ENCODE data around the gene TM2D3.
A peak's percentile ranks its signal among the peaks of the same experiment; 100 is the strongest.

Gene TM2D3

DNA sequence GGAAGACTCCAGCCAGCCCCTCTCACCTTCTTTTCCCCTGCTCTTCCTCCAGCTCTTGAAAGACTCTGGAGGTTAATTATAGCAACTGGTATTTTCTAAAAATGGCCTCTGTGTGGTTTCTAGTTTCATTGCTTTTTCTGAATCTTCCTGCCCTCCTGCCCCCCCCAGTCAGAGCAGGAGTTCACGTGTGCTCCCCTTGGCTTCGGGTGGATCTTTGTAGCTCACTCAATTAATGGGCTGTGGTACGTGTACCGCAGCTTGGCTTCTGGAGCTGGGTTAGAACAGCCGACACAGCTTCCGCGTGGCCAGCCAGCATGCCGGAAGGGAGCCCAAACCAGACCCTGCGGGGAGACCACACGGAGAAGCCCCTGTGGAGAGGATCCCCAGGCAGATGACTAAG lies 31.5 kb downstream of the TM2D3 start:
- DNase-seq = no peak

DNA sequence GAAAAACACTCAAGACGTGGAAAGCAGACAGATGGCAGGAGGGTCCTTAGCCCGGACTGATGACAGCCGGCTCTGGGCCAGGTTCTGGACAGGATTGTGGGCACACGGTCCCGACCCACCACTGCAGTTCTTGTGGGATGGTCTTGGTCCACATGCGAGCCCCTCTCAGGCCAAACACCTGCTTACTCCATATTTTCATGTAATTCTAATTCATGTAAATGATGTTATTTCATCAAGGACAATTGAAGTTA lies 32.6 kb downstream of the TM2D3 start:
- no peak for DNase-seq

DNA sequence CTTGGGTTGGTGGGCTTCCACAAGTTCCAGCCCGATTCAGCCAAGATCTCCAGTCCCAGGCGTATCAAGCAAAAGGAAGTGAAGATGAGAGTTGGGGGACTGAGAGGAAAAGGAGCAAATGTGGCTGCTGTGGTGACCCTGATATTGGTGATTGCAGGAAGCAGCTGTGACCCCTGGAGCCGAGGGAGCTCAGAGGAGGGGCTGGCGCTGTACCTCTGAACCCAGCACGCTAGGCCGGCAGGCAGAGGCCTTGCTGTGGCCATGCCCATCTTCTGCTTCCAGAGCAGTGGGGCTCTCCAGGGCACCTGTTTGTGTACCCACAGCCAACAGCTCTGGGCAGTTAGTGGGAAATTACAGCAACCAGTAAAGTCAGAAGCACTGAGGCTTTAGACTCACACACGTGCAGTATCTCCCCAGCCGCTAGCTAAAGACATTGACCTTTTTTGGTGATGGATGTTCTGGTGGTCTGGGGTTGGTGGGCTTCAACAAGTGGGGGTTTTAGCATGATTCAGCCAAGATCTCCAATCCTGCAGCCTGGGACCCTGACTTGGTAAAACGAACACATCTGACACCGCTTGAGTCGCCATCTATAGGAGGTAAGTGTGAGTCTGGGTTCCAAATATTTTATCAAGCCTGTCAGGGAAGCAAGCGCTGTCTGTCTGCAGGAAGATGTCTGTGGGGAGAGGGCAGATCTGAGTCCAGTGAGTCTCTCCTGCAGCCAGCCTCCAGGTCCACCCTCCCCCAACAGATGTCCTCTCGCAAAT lies 33.1 kb downstream of the TM2D3 start:
- DNase-seq = no peak

- DNase-seq = no peak
Observed at GRCh38 chr15:101618076-101618475, 34.1 kb downstream of the TM2D3 start.

DNA sequence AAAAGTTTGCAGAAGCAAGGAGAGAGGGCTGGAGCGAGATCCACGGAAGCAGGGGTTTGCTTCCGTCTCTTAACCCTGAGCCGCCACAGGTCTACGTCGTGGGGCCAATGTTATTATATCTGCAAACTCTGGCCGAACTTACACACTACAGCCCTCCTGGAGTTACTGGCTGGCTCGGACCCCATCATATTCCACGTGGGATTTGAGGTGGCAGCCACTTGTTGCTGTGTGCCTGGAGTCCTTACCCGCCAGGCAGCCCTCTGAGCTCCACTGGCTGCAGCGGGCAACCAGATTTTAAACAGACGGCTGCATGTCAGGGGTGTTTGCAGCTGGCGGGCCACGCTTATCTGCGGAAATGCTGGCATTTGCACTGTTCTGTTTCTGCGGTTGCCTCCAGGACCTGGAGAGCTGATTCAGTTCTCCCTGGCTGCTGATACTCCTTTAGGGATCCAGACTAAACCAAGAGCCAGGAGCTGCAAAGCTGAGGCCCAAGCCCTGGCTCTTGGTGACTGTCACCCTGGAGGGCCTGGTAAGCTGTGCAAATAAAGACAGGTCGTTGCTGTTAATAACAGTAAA lies 34.7 kb downstream of the TM2D3 start:
- no peak for DNase-seq

- no peak for DNase-seq
Observed at GRCh38 chr15:101615986-101616848, 36.0 kb downstream of the TM2D3 start.

- DNase-seq = no peak
Observed at GRCh38 chr15:101615414-101615985, 36.7 kb downstream of the TM2D3 start.

DNA sequence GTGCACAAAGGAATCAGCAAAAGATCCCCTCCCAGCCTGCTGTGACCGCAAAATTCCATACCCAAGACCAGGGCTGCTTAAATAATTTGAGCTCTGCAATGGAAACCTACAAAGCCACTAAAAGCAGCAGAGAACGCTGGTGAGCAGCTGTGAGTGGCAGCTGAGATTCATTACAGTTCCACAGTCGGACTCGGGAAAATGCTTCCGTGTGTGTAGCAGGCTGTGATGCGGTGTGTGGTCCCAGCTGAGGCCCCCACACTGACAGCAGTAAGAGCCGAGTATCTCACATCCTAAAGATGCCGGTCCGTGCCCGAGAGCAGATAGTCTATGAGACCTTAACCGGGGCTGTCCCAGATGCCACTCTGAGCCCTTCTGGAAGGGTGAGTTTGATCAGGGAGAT lies 37.4 kb downstream of the TM2D3 start:
- no peak for DNase-seq

GRCh38 chr15:101614001-101614585 lies 38.1 kb downstream of the TM2D3 start:
- DNase-seq = no peak

DNA sequence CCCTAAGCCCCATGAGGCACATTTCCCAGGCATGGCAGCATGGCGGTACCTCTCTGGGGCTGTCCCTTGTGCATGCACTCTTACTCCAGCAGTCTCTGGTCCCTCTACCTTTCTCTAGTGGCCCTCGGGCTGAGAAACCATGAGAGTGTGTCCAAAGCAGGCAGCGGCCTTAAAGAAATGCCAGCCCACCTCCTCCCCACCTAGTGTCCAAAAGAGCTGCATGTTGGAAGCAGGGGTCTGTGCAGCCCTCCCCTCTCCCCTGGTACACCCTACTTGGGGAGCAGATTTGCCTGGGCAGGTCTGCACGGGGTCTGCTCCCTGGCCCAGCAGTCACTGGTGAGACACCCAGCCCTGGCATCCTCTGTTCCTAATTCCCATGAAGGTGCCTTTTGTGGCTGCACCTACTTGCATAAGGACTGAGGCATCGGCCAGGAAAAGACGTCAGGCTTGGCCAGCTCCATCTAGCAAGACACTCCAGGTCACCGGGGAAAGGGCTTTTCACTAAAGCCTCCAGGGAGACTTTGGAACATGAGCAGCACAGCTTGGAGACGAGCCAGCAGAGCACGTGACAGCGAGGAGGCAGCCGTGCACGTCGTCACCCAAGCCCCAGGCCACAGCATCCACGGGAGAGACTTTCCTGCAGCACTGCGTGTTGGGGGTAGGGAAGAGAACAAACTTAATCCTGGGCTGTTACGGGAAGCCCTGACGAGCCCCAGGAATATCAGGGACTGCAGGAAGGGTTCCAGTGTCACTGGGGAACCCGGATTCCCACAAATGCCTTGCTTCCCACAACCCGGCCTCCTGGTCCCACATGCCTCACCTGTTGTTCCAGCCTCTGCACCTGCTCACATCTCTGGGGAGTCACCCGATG lies 38.8 kb downstream of the TM2D3 start:
- DNase-seq = peak; percentile 26

GRCh38 chr15:101612676-101613075 lies 39.5 kb downstream of the TM2D3 start:
- no peak for DNase-seq

- DNase-seq = no peak
Observed at GRCh38 chr15:101611580-101612299, 40.4 kb downstream of the TM2D3 start.

GRCh38 chr15:101611007-101611406 lies 41.2 kb downstream of the TM2D3 start:
- no peak for DNase-seq

GRCh38 chr15:101610611-101611000 lies 41.6 kb downstream of the TM2D3 start:
- DNase-seq = no peak

- DNase-seq = no peak
Observed at GRCh38 chr15:101609742-101610610, 42.2 kb downstream of the TM2D3 start.

- no peak for DNase-seq
Observed at GRCh38 chr15:101608201-101608600, 44.0 kb downstream of the TM2D3 start.

- DNase-seq = no peak
Observed at GRCh38 chr15:101607108-101607507, 45.1 kb downstream of the TM2D3 start.

DNA sequence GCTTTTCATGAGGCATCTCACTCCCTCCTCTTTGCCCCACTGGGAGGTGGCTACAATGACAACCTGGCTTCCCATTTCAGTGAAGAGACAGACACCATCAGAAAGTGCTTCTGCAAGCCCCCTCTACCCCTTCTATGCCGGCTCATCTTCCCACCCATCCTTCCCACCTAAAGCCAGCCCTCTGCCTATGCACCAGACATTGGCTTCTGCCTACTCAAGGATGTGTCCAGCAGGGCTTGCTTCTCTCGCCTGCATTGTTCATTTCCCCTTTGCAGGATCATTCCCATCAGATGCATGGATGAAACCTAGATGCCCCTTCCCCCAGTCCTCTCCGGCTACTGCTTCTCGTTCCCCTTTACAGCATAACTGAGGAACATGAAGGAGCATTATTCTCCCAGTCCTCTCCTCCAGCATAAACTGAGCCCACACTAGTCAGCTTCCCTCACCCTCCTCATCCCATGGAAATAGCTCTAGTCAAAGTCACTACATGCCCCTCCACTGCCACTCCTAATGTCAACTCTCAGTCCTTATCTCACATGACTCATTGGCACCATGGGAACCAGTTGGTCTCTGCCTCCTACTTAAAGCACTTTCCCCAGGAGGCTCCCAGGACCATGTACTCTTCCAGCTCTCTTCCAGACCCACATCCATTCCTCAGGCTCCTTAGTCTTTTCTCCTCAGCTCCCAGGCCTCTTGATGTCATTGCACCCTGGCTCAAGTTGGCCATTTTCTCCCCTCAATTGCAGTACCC lies 47.9 kb downstream of the TM2D3 start:
- DNase-seq = no peak

DNA sequence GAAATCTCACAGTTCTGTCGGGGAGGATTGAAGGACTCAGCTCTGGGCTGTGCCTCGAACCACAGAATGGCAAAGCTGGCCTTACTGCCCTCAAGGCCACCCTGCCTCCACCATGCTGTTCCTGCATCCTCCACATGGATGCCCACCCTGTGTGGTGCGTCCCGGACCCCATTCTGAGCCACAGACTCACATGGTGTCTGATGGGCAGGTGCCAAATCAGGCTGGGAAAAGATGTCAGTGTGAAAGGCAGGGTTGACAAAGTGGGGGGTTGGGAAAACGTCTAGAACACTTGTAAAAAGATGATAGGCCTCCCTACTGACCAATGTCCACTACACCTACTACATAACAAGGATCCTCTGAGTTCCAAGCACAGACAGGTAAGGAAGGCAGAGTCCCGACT lies 49.4 kb downstream of the TM2D3 start:
- no peak for DNase-seq

DNA sequence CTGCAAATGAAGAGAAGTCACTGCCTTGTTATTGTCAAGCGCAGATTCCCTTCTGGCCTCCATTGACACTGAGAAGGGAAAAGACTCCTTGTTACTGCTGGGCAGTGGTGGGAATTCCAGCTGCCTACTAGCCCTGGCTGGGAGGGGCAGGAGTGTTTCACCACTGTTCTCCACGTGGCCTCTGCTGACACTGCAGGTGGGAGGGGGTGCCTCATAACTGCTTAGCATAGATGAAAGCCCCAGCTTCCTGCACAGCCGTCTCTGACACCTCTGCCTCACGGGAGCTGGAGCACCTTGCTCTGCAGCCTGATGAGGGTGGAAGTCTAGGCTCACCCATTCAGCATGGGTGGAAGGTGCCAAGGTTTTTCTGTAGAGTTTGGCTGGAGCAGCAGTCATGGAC lies 52.1 kb downstream of the TM2D3 start:
- DNase-seq = no peak

Measured in NCI-H1417 treated with DMSO at 0.1 percent for 48 hours (cell line).